HG02678 (cell line): Measurements from ENCODE around the gene KCNG3.

Experiments used
- ATAC-seq: cut with Tn5 transposase; IDR thresholded peaks from one replicate; pipeline ENCODE4 v1.9.1; 2021; ENCODE audit warnings: mild to moderate bottlenecking, moderate library complexity; ENCODE audit not compliant: unreplicated experiment

KCNG3 gene, protein sequence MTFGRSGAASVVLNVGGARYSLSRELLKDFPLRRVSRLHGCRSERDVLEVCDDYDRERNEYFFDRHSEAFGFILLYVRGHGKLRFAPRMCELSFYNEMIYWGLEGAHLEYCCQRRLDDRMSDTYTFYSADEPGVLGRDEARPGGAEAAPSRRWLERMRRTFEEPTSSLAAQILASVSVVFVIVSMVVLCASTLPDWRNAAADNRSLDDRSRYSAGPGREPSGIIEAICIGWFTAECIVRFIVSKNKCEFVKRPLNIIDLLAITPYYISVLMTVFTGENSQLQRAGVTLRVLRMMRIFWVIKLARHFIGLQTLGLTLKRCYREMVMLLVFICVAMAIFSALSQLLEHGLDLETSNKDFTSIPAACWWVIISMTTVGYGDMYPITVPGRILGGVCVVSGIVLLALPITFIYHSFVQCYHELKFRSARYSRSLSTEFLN

DNA sequence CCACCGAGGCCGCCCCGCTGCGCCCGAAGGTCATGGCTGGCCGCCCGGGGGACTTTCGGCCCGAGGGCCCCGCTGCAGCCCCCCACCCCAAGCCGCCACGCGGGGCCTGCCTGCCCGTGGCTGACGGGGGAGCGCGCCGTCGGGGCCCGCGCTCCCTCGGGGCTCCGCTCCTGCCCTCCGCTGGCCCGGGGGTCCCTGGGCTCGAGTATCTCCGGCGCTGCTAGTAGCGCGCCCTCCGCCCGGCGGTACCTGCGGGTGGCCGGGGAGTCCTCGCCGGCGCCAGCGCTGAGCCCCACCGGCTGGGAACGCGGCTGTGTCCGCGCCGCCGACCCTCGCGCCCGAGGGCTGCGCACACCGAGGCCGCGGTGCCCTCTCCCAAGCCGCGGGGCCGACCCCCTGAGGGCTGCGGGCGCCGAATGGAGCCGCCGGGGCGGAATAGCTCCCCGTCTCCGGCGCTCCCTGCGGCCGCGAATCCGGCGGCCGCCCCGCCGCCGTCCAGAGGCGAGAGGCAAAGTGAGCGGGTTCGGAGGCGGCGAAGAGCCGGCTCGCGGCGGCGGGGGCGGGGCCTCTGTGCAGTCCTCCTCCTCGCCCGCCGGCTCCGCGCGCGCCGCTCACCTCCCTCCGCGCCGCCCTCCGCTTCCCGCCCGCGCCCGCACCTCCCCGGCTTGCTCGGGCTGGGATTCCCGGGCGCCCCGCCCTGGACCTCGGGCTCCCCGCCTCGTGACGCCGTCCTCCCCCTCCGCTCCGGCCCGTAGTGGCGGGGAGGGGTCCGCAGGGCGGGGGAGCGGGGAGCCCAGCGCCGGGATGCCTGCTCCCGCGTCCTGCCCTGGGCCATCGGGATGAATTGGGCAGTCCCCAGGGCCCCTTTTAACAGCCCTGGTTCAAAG, at the start of gene KCNG3:
TSS of gene KCNG3 (minus strand) at position 515 of the 887 bp plus-strand sequence. CDS start at position 34, 481 bp downstream.
- peak; percentile 64 for ATAC-seq

DNA sequence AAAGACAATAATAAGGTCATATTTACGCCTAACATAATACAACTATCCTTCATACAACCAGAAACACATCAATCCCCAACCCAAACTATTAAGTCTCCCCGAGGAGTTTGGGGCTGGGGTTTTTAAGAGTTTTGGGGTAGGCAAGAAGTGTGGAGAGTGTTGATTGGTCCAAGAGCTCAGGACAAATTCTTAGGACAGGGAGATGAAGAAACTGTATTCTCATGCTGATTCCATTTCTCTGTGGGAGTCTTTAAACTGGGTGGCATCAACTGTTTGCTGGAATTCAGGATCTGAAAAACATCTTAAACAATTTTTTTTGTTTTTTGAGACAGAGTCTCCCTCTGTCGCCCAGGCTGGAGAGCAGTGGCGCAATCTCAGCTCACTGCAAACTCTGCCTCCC, 49.1 kb upstream of the KCNG3 start:
- ATAC-seq = no peak

DNA sequence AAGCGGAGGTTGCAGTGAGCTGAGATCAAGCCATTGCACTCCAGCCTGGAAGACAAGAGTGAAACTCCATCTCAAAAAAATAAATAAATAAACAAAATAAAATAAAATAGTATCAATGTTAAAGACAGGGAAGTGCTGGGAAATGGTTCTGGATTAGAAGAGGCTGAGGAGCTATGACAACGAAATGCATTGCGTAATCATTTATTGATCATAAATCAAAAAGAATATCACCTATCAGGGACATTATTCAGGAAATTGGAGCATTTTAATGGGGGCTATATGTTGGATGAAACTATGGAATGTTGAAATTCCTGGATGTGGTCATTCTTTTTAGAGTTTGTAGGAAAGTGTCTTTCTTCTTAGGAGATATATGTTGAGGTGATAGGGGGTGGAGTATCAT, 43.7 kb upstream of the KCNG3 start:
- no peak for ATAC-seq

DNA sequence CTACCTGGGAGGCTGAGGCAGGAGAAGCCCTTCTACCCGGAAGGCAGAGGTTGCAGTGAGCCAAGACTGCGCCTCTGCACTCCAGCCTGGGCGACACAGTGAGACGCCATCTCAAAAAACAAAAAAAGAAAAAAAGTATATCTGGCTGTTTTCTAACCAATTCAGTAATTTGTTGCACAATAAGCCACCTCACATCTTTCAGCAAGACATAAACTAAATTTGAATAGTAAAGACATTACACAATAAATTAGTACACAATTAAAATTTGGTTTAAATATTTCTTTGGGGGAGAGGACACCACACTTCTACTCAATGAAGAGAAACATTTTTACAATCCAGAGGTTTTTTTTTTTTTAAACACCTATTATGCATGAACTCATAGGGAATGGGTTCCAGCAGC, 38.6 kb upstream of the KCNG3 start:
- no peak for ATAC-seq

DNA sequence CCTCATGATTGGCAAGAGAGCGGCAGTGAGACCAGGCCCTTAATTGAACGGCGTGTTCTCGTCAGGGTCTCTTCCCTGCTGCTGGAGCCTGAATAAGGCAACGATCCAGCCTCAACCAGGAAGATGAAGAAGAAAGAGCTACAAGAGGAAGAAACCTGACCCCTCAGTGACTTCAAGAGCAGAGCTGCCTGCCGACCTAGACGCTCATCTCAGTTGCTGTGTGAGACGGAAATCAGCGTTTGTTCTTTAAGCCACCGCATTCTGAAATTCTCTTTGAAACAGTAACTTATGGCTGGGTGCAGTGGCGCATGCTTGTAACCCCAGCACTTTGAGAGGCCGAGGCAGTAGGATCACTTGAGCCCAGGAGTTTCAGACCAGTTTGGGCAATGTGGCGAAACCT, 29.6 kb upstream of the KCNG3 start:
- no peak for ATAC-seq

DNA sequence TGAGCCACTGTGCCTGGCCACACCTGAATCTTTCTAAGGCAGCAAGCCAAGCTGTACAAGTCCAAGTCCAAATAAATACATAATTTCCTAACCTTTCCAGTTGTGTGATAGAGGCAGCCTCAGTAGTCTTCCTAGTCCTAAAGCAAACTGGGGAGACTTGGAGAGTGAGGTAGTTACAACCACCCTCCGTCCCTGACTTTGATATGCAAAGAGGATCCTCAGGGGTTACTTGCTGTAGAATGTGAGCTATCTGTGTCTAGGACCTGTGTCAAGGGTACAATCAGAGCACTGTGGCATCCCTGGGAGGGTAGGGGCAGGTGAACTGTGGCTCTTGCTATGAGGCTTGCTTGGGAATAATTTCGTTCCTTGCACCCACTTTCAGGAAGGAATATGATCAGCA, 28.3 kb upstream of the KCNG3 start:
- ATAC-seq = no peak

DNA sequence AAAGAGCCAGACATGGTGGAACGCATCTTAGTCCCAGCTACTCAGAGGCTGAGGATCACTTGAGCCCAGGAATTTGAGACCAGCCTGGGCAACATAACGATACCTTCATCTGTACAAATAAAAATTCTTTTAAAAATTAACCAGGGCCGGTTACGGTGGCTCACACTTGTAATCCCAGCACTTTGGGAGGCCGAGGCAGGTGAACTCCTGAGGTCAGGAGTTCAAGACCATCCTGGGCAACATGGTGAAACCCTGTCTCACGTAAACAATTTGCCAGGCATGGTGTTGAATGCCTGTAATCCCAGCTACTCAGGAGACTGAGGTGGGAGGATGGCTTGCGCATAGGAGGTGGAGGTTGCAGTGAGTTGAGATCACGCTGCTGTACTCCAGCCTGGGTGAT, 25.8 kb upstream of the KCNG3 start:
- ATAC-seq = no peak

DNA sequence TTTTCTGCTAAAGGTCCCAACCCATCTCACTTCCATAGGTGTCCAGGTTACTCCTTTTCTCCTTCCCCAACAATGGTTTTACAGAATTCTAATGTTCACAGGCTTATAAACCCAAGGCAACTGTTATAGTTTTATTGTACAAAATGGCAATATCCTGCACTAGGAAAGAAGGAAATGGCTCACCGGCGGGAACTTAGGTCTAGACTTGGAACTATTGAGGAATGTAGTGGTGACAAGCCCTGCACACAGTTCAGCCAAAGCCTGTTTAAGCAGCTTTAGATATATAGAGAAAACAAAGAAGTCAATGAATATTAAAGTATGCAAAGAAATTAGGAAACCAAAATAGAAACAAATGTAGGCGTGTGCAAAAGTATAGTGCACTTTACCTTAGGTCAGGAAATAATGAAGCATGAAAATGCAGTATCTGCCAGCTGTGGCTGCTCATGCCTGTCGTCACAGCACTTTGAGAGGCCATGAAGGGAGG, 22.7 kb upstream of the KCNG3 start:
- ATAC-seq = no peak

DNA sequence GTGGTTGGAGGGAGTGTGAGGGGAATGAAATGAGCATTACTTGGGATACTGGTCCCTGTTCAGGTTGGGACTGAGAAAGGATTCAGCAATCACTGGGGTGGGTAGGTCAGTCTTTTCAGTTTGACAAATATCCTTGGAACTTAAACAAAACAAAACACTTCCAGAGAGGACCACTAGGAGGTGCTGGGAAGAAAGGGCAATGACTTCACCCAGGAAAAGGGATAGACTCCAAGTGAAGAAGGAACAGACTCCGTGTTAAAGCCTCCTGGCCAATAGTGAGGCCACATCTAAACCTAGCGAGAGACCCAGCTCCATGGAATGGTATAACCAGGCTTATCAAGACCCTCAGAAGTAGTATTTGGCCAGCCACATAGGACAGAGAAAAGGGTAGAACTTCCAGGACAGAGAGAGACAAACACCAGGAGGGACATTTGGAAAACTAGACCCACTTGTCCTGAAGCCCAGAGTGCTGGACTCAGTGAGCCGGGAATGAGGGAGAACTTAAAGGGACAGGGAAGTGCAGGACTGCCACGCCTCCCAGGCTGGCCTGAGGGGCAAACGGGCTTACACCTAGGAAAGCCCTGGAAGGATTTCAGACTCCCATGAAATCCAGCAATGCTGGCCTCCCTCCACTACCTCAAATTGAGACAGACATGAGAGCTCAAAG, 19.6 kb upstream of the KCNG3 start:
- ATAC-seq = no peak

DNA sequence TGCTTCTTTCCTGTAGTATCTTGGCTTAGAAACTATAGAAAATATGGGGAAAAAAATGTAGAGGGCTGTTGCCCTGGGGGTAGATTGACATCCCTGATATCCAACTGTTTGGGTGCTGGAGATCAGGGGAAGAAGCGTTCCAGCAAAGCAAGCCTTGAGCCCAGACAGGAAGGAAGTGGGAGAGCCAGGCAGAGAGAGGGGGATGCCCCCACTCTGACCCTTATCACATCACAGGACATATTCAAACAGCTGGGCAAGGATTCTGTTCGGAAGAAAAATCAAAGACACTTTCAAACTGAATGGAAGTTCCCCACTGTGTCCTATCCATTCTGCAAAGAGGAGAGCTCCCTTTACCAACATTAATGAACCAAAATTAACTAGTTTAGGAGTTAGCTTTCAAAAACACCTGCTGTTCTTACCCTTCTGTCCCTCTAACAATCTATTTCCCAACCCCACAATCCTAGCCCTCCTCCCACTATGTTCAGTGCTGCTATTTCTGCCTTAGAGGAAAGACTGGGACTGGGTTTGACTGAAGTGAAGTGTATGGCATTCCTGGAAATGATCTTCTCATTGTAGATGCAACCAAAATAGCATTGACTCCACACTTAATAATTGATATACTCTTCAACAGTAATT, 16.9 kb upstream of the KCNG3 start:
- ATAC-seq = peak; percentile 60

DNA sequence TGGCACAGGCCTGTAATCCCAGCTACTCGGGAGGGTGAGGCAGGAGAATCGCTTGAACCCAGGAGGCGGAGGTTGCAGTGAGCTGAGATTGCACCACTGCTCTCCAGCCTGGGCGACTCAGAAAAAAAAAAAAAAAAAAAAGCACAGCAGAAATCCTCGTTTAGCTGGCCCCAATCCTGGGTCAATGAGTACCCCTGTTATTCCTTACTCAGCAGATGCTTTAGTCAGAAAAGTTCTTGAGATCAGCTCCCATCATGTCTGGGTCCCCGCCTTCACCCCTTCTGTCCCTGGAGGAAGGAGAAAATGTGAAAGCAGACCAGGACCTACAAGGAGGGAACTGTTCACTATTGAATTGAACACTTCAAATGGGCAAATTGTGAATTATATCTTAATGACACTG, 16.4 kb upstream of the KCNG3 start:
- ATAC-seq = no peak

DNA sequence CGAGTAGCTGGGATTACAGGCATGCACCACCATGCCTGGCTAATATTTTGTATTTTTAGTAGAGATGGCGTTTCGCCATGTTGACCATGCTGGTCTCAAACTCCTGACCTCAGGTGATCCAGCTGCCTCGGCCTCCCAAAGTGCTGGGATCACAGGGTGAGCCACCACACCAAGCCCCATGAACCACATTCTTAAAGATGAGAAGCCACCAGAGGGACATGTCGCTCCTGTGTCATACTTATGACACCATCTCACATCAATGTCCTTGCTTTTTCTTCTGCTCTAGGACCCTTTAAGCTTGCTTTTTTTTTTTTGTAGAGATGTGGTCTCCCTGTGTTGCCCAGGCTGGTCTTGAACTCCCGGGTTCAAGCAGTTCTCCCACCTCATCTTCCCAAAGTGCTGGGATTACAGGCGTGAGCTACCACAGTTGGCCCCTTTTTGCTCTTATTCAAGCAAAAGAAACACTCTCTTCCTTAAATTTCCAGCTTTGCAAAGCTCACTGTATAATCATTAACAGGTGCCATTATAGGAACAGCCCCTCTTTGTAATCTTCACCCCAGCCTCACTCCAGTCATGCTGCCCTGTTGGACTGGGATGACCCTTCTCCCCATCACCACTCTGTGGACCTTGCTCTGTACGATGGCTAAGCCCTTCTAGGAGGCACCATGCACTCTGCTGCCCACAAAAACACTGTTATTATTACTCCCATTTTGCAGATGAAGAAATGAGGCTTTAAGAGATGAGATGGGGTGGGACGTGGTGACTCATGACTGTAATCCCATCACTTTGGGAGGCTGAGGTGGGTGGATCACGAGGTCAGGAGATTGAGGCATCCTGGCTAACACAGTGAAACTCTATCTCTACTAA, 10.8 kb upstream of the KCNG3 start:
- no peak for ATAC-seq

DNA sequence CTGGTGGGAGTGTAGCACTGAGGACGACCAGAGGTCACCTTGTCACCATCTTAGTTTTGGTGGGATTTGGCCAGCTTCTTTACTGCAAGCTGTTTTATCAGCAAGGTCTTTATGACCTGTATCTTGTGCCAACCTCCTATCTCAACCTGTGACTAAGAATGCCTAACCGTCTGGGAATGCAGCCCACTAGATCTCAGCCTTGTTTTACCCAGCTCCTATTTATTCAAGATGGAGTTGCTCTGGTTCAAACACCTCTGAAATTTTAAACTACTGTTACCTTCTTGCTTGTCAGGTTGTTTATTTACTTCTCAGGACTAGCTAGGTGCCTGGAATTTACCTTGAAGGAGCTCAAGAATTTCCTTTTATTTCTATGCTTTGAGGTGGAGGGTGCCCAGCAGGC, 9.5 kb upstream of the KCNG3 start:
- no peak for ATAC-seq

DNA sequence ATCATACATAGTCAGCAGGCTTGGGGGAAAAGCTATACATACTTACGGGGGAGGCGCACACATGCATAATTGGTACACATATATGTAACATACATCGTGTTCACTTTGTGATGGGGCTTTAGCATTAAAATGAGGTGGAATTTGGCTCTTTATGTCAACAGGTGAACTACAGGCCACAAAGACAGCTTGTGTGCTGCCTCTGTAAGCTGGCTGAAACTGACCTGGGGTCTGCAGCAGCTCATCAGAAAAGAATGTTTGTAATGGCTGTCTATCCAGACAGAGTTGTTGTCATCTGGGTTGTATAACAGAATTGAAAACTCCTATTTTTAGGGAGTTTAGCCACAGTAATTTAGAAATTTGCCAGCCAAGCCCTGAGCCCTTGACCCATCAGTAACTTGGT, 4.7 kb upstream of the KCNG3 start:
- no peak for ATAC-seq

DNA sequence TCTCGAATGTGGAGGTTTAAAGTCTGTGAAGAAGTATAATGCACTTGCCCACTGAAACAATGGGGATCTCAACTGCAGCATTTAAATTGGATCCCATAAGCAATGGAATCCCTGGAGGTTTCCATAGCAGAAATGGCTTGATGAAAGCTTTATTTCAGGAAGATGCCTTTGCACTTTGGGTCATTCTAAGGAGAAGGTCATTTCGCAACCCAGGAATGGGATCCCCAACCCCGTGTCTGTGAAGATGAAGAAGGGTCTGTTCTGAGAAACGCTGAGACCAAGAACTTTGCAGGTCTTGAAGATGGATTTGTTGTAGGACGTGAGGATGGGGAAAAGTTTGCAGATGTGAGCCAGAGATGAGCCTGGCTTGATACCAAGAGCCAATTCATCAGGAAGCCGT, 1.8 kb upstream of the KCNG3 start:
- no peak for ATAC-seq

DNA sequence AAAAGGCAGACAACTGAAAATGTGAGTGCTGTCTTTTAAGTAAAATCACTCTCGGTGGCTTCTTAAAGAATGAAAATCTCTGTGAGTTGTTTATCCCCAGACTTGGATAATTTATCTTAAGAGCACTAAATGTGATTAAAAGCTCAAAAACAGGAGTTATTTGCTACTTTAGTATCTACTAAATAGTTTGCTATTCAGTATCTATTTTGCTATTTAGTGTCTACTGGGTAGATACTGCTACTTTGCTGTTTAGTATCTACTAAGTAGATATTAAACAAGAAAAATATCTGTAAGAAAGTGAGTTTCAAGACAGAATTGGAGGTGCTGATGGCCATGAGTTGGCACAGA, 1.4 kb upstream of the KCNG3 start:
- no peak for ATAC-seq

DNA sequence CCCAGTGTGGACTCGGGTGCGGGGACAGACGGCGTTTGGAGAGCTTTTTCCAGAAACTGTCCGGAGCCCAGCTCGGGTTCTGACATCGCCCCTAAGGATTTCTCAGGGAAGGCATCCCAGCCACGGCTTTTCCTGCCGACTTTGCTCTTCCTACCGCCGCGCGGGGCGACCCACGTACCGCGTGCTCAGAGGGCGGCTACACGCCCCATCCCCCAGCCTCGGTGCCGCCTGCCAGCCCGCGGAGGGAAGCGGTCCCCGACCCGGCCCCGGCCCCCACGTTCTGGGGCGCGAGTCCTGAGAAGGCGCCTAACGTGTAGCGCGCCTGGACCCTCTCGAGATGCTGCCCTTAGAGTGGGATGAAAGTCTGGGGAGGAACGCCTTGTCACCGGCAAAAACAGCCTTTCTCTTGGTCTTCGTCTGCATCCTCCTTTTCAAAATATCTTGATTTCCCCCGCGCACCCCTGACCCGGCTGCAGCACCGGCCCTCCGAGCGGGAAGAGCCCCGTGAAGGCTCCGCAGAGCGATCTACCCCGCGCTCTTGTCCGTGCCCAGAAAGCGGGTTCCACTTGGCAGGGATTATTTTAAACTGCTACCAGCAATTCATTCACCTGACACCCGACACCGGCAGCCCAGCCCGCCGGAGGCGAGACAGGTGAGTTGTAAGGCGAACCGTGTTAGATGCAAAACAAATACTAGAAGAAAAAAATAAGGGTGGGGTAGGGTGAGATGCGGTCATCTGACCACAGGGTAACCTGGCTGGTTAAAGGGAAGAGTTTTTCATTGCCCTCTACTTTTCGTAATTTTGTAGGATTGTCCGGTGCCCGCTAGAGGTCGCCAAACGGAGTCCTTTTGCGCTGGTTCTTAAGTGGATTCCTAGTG, 812 bp upstream of the KCNG3 start:
- ATAC-seq = peak; percentile 64

DNA sequence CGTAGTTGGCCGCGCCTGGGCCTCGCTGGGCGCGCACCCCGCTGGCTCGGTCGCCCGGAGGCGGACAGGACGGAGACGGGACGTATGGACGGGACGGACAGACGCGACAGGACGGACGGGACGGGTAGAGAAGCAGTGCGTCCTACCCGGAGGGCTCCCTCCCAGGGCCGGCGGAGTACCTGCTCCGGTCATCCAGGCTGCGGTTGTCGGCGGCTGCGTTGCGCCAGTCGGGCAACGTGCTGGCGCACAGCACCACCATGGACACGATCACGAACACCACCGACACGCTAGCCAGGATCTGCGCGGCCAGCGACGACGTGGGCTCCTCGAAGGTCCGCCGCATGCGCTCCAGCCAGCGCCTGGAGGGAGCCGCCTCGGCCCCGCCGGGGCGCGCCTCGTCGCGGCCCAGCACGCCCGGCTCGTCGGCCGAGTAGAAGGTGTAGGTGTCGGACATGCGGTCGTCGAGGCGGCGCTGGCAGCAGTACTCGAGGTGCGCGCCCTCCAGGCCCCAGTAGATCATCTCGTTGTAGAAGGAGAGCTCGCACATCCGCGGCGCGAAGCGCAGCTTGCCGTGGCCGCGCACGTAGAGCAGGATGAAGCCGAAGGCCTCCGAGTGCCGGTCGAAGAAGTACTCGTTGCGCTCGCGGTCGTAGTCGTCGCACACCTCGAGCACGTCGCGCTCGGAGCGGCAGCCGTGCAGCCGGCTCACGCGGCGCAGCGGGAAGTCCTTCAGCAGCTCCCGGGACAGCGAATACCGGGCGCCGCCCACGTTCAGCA, 903 bp downstream of the KCNG3 start:
- ATAC-seq = no peak
